Right renal cortex interstitium (tissue), 3 donors: ENCODE data around the gene CARTPT. TPM values are rescaled to one million over a fixed set of nuclear protein-coding genes. Genes with fewer than 3 reads are reported as not detected.

Experiments used
- DNase-seq, 3 donors: peaks; one replicate each; pipeline ENCODE4 v3.0.0-alpha.2; 2013; ENCODE audit warnings: low read depth in 3 of 3, low spot score in 2 of 3
- polyA plus RNA-seq, 3 donors: library from polyadenylated mRNA; unstranded; fragments of 120-200 nt; gene quantifications; one replicate each; pipeline ENCODE4 v1.2.1, GENCODE V29; 2013; ENCODE audit not compliant: insufficient read length in 3 of 3

CARTPT gene
- polyA plus RNA-seq, 3 donors = not detected

DNA sequence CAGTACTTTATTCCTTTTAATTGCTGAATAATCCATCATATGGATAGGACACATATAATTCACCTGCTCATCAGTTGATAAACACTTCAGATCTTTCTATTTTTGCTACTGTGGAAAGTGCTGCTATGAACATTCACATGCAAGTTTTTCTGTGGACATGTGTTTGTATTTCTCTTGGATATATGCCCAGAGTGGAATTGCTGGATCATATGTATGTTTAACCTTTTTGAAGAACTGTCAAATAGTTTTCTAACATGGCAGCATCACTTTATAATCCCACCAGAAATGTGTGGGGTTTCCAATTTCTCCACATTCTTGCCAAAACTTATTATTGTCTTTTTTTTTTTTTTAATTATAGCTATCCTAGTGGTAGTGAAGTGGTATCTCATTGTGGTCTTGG lies 15.1 kb downstream of the CARTPT start:
- DNase-seq = no peak

DNA sequence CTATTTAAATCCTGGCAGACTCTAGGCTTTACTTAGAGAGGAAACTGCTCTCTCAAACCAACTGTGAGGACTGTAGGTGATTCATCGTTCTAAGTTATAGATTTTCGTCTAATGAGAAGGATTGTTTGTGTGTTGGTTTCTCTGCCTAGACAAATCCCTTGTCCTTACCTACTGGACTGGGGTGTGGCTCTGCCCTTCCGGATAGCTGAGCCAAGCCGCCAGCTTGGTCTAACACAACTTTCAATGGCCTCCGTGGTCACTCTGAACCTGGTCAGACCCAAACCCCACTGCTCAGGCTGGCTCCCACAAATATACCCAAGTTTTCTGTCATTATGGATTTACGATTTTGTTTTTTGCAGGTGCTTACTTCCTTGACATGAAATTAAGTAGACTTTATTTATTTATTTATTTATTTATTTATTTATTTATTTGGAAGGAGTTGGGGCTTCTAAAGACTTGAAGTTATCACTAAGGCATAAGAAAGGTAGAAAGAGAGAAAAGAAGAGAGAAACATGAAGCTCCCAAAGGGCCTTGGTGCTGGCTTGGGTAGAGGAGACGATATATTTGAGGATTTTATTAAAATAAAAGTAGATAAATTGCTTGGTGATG lies 19.0 kb downstream of the CARTPT start:
- no peak for DNase-seq

DNA sequence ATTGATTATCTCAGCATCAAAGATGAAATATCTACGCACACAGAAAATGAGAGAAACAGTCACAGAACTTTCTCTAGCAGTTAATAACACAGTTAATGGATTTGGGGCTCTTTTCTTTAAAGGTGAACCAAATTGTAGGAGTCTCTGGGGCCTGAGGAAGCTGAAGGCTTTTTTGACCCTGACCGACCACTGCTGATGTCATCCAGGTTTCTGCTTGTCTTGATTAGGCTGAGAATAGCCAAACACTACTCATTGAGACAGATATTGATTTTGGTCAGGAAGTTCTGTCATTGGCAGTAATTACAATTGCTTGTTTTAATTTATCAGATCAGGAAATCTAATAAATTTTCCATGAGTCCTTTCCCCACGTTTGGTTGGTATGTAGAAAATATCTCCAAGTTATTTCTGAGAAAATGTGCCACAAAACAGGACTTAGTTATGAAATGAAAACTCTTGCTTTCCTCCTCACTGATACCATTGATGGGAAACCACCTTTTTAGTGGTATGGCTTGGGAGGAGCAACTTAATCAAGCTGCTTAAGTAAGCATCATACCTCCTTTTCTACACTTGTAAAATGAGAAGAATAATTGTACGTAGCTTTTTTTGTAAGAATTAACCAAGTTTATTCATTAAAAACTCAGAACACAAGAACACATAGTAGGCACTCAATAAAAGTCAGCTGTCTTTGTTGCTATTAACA lies 19.7 kb downstream of the CARTPT start:
- no peak for DNase-seq

DNA sequence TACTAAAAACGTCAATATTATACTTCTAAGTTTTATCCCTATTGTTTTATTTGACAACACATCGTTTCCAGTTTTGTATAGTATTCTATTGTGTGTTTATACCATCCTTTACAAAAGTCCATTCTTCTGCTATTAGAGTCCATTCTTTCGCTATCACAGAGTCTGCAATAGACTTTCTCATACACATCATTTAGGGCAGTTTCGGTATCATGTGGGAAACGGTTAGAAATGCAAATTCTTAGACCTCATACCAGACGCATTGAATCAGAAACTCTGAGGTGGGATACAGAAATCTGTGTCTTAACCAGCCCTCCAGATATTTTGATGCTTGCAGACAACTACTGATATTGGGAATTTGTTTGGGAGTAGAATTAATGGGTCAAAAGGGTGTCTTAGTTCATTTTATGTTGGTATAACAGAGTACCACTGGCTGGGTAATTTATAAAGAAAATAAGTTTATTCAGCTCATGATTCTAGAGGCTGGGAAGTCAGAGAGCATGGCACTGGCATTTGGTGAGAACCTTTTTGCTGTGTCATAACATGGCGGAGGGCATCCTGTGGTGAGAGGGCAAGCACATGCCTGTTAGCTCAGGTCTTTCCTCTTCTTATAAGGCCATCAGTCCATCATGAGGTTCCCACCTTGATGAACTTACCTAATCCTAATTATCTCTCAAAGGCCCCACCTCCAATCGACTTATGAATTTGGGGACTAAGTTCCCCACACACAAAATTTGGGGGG lies 21.1 kb downstream of the CARTPT start:
- no peak for DNase-seq

DNA sequence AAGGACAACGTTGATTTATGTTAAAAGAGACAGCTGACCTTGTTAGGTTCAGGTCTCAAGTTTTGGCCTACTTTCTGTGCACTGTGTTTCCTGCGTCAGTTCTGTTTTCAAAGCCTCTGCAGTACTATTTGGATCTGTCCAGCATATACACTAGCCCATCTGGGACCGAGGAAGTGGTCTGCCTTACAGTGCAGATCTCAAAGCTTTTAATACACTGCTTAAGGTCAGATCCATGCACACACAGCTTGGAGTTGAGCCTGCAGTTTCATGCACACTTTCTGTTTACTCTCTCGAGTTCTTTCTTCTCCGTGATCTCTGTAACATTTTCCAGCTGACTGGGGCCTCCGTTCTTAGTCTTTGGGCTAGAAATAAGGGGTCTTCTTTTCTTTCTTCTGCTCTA lies 24.1 kb downstream of the CARTPT start:
- no peak for DNase-seq

DNA sequence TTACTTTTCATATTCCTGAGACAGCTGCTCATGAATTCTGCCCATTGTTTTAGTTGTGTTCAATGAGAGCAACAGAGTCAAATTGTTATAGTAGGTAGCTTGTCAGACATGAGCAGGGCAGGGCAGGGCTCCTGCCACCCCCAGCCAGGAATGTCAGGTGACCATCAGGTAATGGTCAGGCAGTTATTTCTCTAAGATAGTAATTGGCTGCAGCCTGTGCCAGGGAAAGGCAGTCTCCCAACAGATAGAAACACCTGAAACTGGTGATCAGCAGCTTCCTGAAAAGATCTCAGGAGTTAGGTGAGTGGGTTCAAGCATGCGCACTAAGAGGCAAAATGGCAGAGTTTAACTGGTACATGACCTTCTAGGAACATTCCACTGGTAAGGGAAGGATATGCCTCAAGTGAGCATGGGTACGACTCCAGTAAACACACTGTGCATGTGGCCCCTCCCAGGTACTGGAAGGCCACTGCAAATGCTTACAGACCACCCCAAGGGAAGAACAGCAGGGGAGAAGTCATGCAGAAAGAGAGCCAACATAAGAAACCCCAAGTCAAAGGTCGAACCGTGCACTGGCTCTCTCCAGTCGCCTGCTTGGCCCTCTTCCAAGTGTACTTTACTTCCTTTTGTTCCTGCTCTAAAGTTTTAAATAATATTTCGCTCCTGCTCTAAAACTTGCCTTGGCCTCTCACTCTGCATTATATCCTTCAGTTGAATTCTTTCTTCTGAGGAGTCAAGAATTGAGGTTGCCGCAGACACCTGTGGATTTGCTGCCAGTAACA lies 25.1 kb downstream of the CARTPT start:
- DNase-seq = no peak

DNA sequence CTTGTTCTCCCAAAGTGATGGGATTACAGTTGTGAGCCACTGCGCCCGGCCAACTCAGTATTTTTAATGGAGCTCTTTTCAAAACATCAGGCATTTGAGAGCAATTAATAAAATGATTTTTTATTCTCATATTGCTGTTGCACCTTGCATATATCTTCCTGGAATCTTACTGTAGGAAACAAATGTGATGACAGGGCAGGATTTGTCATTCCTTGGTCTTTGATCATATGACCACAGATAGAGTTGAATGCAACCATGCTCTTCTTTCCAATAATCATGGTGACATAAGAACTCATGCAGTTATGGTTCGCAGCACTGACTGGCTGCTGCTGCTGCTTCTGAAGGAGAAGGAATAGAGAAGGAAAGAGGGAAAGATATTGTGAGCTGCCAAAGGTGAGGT lies 28.1 kb downstream of the CARTPT start:
- no peak for DNase-seq

DNA sequence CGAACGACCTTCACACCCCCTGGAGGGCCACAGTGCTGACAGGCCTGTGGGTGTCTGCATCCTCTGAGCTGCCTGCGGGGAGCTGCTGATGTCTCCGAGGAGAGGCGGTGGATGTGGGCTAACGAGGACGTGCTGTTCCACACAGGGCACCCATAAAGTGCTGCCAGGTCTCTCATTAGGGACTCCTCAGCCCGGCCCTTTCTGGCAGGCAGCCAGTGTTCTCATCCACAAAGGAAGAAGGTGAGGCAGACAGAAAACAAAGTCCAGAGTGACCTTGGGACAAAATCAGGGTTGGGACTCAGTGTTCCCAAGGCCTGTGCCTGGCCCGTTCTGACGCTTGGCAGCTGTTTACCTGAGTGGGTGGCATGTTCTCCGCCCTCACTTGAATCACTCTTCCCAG lies 29.3 kb downstream of the CARTPT start:
- DNase-seq = no peak

DNA sequence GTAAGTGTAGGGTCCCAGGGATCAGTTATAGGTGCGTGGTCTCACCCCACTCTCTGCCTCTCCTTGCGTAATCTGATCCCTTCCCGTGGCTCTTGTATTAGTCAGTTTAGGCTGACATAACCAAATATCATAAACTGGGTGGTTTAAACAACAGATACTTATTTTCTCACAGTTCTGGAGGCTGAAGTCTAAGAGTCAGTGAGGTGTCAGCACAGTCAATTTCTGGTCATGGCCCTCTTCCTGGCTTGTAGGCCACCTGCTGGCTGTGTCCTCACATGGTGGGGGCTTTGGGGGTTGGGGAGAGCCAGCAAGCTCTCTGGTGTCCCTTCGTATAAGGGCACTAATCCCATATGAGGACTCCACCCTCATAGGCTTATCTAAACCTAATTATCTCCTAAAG lies 32.3 kb downstream of the CARTPT start:
- no peak for DNase-seq

DNA sequence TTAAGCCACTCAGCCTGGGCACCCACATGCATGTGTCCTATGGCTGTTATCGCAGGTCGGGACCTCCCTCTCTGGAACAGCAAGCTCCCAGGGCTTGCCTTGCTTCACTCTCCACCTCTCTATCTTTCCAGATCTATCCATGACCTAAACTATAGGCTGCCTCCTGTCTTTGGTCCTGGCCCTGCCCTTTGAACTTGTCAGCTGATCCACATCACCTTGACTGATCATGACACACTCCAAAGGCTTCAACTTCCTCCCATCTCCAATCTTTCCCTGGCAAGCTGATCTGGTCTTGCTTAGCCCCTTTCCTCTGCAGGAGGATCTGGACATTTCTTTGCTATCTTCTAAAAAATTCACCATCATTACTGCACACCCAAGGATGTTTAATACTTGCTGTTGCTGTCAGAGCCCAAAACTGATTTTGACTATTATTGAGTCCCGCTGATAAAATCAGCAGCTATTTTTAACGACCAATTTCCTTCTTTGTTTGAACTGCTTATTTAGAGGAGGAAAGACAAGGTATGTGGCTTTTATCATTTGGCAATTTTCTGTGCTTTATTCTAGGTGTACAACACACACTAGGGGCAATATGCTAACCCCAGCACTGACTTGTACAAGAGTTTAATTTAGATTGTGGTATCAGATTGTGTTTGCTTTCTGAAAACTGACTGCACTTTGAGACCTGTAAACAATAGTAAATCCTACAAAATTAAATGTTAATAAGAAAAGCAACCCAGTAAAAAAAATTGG lies 33.5 kb downstream of the CARTPT start:
- no peak for DNase-seq

DNA sequence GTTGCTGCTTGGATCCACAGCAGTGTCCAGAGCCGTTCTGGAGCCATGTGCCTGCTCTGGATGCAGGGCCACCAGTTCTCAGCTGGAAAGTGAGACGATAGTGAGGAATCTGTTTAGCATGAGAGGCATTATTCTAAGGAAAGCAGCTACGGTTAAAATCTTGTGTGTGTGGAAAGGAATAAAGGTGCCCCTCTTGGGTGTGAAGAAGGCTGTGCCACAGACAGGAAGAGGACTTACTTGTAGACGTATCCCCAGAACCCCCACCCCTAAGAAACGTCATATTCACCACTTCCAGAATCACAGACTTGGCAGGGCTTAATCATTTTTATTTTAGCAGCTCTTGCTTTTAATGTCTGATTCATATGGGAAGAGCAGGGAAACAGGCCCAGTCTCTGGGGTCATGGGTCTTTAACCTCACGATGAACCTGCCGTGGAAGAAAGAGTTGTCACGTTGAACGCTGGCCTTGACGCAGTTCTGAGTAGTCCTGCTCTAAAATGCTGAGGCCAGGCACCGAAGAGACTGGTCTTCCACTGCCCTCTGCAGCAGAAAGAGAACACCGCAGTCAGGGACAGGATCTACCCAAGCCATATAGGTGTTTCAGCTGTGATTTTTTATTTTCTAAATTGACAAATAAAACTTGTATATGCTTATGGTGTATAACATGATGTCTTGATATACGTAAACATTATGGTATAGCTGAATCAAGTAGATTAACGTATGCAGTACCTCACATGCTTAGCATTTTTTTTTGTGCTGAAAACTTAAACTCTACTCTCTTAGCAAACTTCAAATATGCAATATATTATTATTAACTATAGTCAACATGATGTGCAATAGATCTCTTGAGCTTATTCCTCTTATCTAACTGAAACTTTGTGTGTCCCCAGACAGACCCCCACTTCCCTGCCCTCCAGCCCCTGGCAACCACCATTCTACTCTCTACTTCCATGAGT lies 38.8 kb downstream of the CARTPT start:
- DNase-seq = peak; percentile 25 to 27 (median 25)

DNA sequence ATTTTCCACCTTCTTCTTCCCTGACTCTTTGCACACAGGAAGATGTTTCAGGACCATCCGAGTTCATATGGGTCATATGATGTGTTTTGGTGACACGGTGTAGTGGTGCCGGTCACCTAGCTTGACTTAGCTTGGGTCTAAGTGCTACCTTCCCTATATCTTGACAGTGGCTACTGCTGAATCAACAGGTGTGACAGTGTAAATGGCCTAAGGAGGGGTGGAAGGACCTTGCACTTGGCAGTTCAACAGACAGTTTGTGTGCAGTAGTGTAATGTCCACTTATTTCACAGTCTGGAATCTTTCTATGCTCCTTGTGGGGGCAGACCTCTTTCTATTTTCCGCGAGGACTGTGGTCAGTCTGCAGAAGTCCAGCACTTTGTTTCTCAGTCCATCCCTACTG lies 43.8 kb downstream of the CARTPT start:
- no peak for DNase-seq

DNA sequence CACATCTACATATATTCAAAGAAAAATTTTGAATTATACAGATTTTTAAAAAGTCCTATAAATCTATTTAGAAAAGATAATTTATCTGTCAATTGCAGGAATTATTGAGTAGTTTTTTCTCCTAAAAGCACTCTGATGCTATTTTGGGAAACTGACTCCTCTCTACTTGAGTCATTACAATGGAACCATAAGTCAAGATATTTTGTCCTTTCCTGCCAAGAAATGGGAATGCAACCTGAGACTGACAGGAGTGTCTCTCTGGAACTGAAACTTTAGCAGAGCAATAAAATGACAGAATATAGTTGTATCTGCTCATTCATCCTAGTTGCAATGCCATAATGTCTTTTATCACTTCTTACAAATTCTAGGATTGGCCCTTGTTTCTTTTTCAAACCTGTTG lies 48.6 kb downstream of the CARTPT start:
- no peak for DNase-seq

DNA sequence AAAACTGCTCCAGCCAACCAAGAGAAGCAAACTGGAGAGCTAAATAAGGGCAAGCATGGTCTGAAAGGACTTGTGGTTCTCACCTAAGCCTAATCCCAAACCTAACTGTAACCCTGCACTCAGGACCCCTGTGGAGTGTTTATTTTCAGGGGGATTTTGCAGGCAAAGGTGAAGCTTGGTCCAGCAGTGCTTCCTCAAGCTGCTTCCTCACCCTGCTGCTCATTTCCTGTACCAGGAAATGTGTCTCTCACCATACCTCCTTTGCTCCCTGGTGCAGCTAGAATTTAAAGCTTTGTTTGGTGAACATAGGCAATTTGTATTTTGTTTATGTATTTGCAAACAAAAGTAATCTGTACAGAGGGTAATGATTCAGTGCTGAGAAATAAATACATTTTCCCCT lies 50.2 kb downstream of the CARTPT start:
- no peak for DNase-seq

DNA sequence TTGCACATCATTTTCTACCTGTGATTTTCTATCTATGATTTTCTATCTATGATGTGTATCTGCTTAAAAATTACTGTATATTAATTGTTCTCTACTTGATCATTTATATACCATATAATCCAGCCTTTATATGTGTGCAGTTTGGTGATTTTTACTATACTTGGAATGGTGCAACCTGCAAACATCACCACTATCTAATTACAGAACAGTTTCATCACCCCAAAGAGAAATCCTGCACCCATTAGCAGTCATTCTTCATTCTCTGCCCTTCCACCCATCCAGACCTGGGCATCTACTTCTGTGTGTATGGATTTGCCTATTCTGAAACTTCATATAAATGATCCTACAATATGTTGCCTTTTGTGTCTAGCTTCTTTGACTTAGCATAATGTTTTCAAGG lies 51.3 kb downstream of the CARTPT start:
- no peak for DNase-seq
